KOPT-K1 (cell line): Measurements from ENCODE around the gene MAP3K13.

Experiments used
- H3K27ac ChIP-seq: fragments of 200-600 bp; sonication (generic); 2 replicates; pipeline ENCODE4 v1.5.1; 2016; ENCODE audit warnings: antibody characterized with exemption, mild to moderate bottlenecking, low read depth, low read length; ENCODE audit not compliant: poor library complexity, severe bottlenecking
- H3K36me3 ChIP-seq: fragments of 200-600 bp; sonication (generic); 2 replicates; pipeline ENCODE4 v1.5.1; 2017; ENCODE audit warnings: antibody characterized with exemption, mild to moderate bottlenecking, low read length, moderate library complexity; ENCODE audit not compliant: insufficient read depth
- H3K9me3 ChIP-seq: fragments of 200-600 bp; sonication (generic); 2 replicates; pipeline ENCODE4 v1.5.1; 2017; ENCODE audit warnings: antibody characterized with exemption, low read length, mild to moderate bottlenecking; ENCODE audit not compliant: insufficient read depth, poor library complexity, severe bottlenecking

Gene MAP3K13

GRCh38 chr3:185362850-185363661, at the start of gene MAP3K13:
Gene MAP3K13, plus strand, starts transcription at chr3:185363136. Its CDS starts 65,446 bp downstream, at chr3:185428582.
- Histone ChIP-seq H3K27ac (no peak within 1 kb of the TSS), H3K36me3 (no peaks in the 10 kb centered on the region), H3K9me3 (no peaks in the 10 kb centered on the region)

- no peaks in the 10 kb centered on the region for H3K36me3 ChIP-seq
- no peak overlapping the region for H3K27ac ChIP-seq
These were observed 49.2 kb upstream of the MAP3K13 start for GRCh38 chr3:185313693-185314246.

GRCh38 chr3:185316740-185317412, 46.1 kb upstream of the MAP3K13 start:
- Histone ChIP-seq H3K36me3 (no peaks in the 10 kb centered on the region), H3K27ac (no peak overlapping the region)

More at GRCh38 chr3:185313693-185314246, 49.2 kb upstream of the MAP3K13 start:
- peaks cover 5% of the 10 kb centered on the region for H3K9me3 ChIP-seq

GRCh38 chr3:185317674-185318073, 45.3 kb upstream of the MAP3K13 start:
- H3K9me3 ChIP-seq = no peaks in the 10 kb centered on the region
- no peaks in the 10 kb centered on the region for H3K36me3 ChIP-seq
- no peak overlapping the region for H3K27ac ChIP-seq

More at GRCh38 chr3:185316740-185317412, 46.1 kb upstream of the MAP3K13 start:
- H3K9me3 ChIP-seq = no peaks in the 10 kb centered on the region

GRCh38 chr3:185318141-185318540, 44.8 kb upstream of the MAP3K13 start:
- H3K9me3 ChIP-seq = no peaks in the 10 kb centered on the region
- no peaks in the 10 kb centered on the region for H3K36me3 ChIP-seq
- H3K27ac ChIP-seq = no peak overlapping the region

GRCh38 chr3:185319801-185320200, 43.1 kb upstream of the MAP3K13 start:
- no peaks in the 10 kb centered on the region for H3K36me3 ChIP-seq
- H3K27ac ChIP-seq = no peak overlapping the region
- no peaks in the 10 kb centered on the region for H3K9me3 ChIP-seq

- Histone ChIP-seq H3K9me3 (no peaks in the 10 kb centered on the region), H3K36me3 (no peaks in the 10 kb centered on the region), H3K27ac (no peak overlapping the region)
These were observed 42.0 kb upstream of the MAP3K13 start for GRCh38 chr3:185320949-185321348.

- no peak overlapping the region for H3K27ac ChIP-seq
- H3K9me3 ChIP-seq = no peaks in the 10 kb centered on the region
- H3K36me3 ChIP-seq = no peaks in the 10 kb centered on the region
These were observed 40.7 kb upstream of the MAP3K13 start for GRCh38 chr3:185322101-185322719.

- H3K27ac ChIP-seq = no peak overlapping the region
- no peaks in the 10 kb centered on the region for H3K36me3 ChIP-seq
- no peaks in the 10 kb centered on the region for H3K9me3 ChIP-seq
These were observed 36.8 kb upstream of the MAP3K13 start for GRCh38 chr3:185325946-185326791.

GRCh38 chr3:185327062-185327461, 35.9 kb upstream of the MAP3K13 start:
- no peak overlapping the region for H3K27ac ChIP-seq
- no peaks in the 10 kb centered on the region for H3K36me3 ChIP-seq
- no peaks in the 10 kb centered on the region for H3K9me3 ChIP-seq

GRCh38 chr3:185328324-185329004, 34.5 kb upstream of the MAP3K13 start:
- Histone ChIP-seq H3K9me3 (no peaks in the 10 kb centered on the region), H3K27ac (no peak overlapping the region), H3K36me3 (no peaks in the 10 kb centered on the region)

- H3K9me3 ChIP-seq = no peaks in the 10 kb centered on the region
- H3K27ac ChIP-seq = no peak overlapping the region
- no peaks in the 10 kb centered on the region for H3K36me3 ChIP-seq
These were observed 32.7 kb upstream of the MAP3K13 start for GRCh38 chr3:185330238-185330637.

GRCh38 chr3:185330644-185331043, 32.3 kb upstream of the MAP3K13 start:
- Histone ChIP-seq H3K9me3 (no peaks in the 10 kb centered on the region), H3K36me3 (no peaks in the 10 kb centered on the region), H3K27ac (no peak overlapping the region)
